CD14-positive monocyte (primary cell): ENCODE results near the gene SMG7. TPM values are rescaled to one million over a fixed set of nuclear protein-coding genes. Genes with fewer than 3 reads are reported as not detected.
A peak's percentile ranks its signal among the peaks of the same experiment; 100 is the strongest.

Experiments
- DNase-seq, 3 donors: peaks; one replicate each; pipeline ENCODE4 v3.0.0-alpha.2; 2011 to 2022
- H2AFZ ChIP-seq: 2 replicates; pipeline ENCODE4 v1.6.0; 2012; ENCODE audit warnings: mild to moderate bottlenecking, low read depth, low read length, inconsistent platforms; ENCODE audit not compliant: insufficient read depth, poor library complexity, severe bottlenecking
- H3K27ac ChIP-seq, 2 donors: 1 replicate in 1 of 2; 2 replicates in 1 of 2; pipeline ENCODE4 v1.5.1; 2012 to 2013; ENCODE audit warnings: low read length in 2 of 2, control low read depth in 1 of 2, inconsistent platforms in 1 of 2, low read depth in 1 of 2, mild to moderate bottlenecking in 1 of 2
- H3K27me3 ChIP-seq, 2 donors: one replicate each; pipeline versions ENCODE4 v1.6.0 to v1.6.1; 2011 to 2013; ENCODE audit warnings: low read length in 2 of 2; ENCODE audit not compliant: control insufficient read depth in 2 of 2, insufficient read depth in 2 of 2
- H3K36me3 ChIP-seq, 2 donors: replicated peaks in 1 of 2; 1 replicate in 1 of 2; 2 replicates in 1 of 2; pipeline versions ENCODE4 v1.5.1 to v1.6.1; 2012 to 2013; ENCODE audit warnings: low read length in 2 of 2, control low read depth in 1 of 2, inconsistent platforms in 1 of 2, mild to moderate bottlenecking in 1 of 2; ENCODE audit not compliant: insufficient read depth in 2 of 2, control insufficient read depth in 1 of 2
- H3K4me1 ChIP-seq, 2 donors: 1 replicate in 1 of 2; 2 replicates in 1 of 2; pipeline versions ENCODE4 v1.5.1 to v1.6.1; 2012 to 2013; ENCODE audit warnings: low read length in 2 of 2, control low read depth in 1 of 2, inconsistent platforms in 1 of 2, mild to moderate bottlenecking in 1 of 2, moderate library complexity in 1 of 2; ENCODE audit not compliant: insufficient read depth in 2 of 2, control insufficient read depth in 1 of 2
- H3K4me2 ChIP-seq: replicated peaks from 2 replicates; pipeline ENCODE3; 2012; ENCODE audit warnings: low read length, moderate library complexity, mild to moderate bottlenecking; ENCODE audit not compliant: poor library complexity, severe bottlenecking; ENCODE audit errors: extremely low read depth
- H3K4me3 ChIP-seq, 3 experiments: fragments of 200-600 bp in 1 of 3; sonication (generic) in 1 of 3; replicated peaks in 1 of 3; 1 replicate in 2 of 3; 2 replicates in 1 of 3; pipeline ENCODE4 v1.5.1; 2011 to 2013; ENCODE audit warnings: low read length in 3 of 3, mild to moderate bottlenecking in 3 of 3, control low read depth in 2 of 3, low read depth in 2 of 3, inconsistent platforms in 1 of 3, moderate library complexity in 1 of 3
- H3K79me2 ChIP-seq: 2 replicates; pipeline ENCODE4 v1.6.0; 2012; ENCODE audit warnings: mild to moderate bottlenecking, control low read depth, inconsistent platforms, low read length, moderate library complexity; ENCODE audit not compliant: insufficient read depth
- H3K9ac ChIP-seq: 2 replicates; pipeline ENCODE4 v1.6.0; 2017; ENCODE audit warnings: low read length, mild to moderate bottlenecking; ENCODE audit not compliant: insufficient read depth, poor library complexity, severe bottlenecking
- H3K9me3 ChIP-seq, 2 donors: replicated peaks in 1 of 2; 1 replicate in 1 of 2; 2 replicates in 1 of 2; pipeline versions ENCODE4 v1.5.1 to v1.6.1; 2012 to 2013; ENCODE audit warnings: low read length in 2 of 2, control low read depth in 1 of 2; ENCODE audit not compliant: control insufficient read depth in 1 of 2, insufficient read depth in 1 of 2
- H4K20me1 ChIP-seq: 2 replicates; pipeline ENCODE4 v1.6.0; 2012; ENCODE audit warnings: mild to moderate bottlenecking, low read length, control low read depth, moderate library complexity; ENCODE audit not compliant: insufficient read depth
- H3K27ac Mint-ChIP-seq, 7 donors: one replicate each; pipeline ENCODE4 v1.8.0; 2020; ENCODE audit warnings: mild to moderate bottlenecking in 7 of 7, mixed read lengths in 7 of 7, moderate library complexity in 6 of 7, inconsistent platforms in 2 of 7
- H3K27me3 Mint-ChIP-seq, 3 donors: one replicate each; pipeline ENCODE4 v1.8.0; 2021 to 2022; ENCODE audit warnings: low read depth in 3 of 3, mild to moderate bottlenecking in 3 of 3, mixed read lengths in 3 of 3, moderate library complexity in 3 of 3, inconsistent platforms in 1 of 3
- H3K36me3 Mint-ChIP-seq, 2 donors: one replicate each; pipeline ENCODE4 v1.8.0; 2020; ENCODE audit warnings: mixed read lengths in 2 of 2, inconsistent platforms in 1 of 2, mild to moderate bottlenecking in 1 of 2
- H3K4me1 Mint-ChIP-seq: one replicate; pipeline ENCODE4 v1.8.0; 2020; ENCODE audit warnings: mild to moderate bottlenecking, mixed read lengths
- H3K4me3 Mint-ChIP-seq, 2 donors: one replicate each; pipeline ENCODE4 v1.8.0; 2020; ENCODE audit warnings: mild to moderate bottlenecking in 2 of 2, mixed read lengths in 2 of 2, moderate library complexity in 1 of 2
- H3K9me3 Mint-ChIP-seq, 7 donors: one replicate each; pipeline ENCODE4 v1.8.0; 2020 to 2022; ENCODE audit warnings: mixed read lengths in 7 of 7, mild to moderate bottlenecking in 6 of 7, moderate library complexity in 6 of 7, inconsistent platforms in 2 of 7
- WGBS: methylation state at CpG from one replicate; pipeline ENCODE4 v1.1.5; 2013; ENCODE audit warnings: missing lambda C conversion rate; ENCODE audit not compliant: insufficient coverage; 5-methylcytosine and 5-hydroxymethylcytosine counted together
- intact Hi-C, 2 donors: fragments of 100-400 bp; cut with micrococcal nuclease; formaldehyde crosslinking; loops; one replicate each; pipeline versions ENCODE4 v1.15.0 to v1.15.1; 2023
- polyA plus RNA-seq, 3 donors: library from polyadenylated mRNA; depleted of rRNA in 1 of 3; unstranded in 2 of 3; stranded (reverse) in 1 of 3; fragments of 300-500 nt in 2 of 3; fragments of >200 nt in 1 of 3; fragmentation: Illumina TruSeq in 2 of 3; gene quantifications; 1 replicate in 2 of 3; 2 replicates in 1 of 3; pipeline ENCODE4 v1.2.3, GENCODE V29; 2012 to 2021
- TF ChIP-seq, protein P1 (sequence below): fragments of 200-600 bp; IDR thresholded peaks from one replicate; pipeline ENCODE4 v1.8.0; 2022; ENCODE audit warnings: antibody characterized with exemption, mild to moderate bottlenecking

SMG7 gene
- polyA plus RNA-seq, 3 donors = 11.5 to 31.3 (median 19.4) TPM

DNA sequence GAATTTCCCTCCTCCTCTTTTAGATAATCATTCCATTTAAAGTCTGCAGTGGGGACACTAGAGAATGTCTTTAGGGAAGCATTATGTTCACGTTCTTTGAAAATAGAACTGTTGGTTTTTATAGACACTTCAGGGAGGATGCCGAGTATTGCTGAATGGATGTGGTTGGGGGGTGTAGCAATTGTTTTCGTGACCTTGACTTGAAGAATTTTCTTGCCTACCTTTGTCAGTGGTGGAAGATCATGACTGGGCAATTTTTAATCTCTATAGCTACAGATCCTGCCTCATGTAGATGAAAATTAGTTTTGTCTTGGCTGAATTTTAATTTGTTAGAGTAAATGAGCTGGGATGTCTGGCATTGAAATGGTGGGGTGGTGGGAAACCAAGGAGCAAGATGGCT, 3.8 kb downstream of the SMG7 start:
- Mint-ChIP-seq H3K4me1 (peaks cover 50% of the 10 kb centered on the region), H3K27me3 (peaks cover 0 to 4% (median 2%) of the 10 kb centered on the region in 3 donors), H3K4me3 (no peak overlapping the region), H3K36me3 (peaks cover 0 to 5% of the 10 kb centered on the region in 2 donors), H3K9me3 (no peaks in the 10 kb centered on the region), H3K27ac (no peak overlapping the region)
- intact Hi-C loops = loop anchor here (10.0 kb wide), 2 partner anchors 89 to 1279 kb away; partner anchors contain the start of gene EDEM3 (in 1 of the 2)
- Histone ChIP-seq H3K79me2 (peaks cover 88% of the 10 kb centered on the region), H3K27me3 (no peaks in the 10 kb centered on the region), H3K4me3 (no peak overlapping the region), H3K4me1 (peaks cover 43 to 85% of the 10 kb centered on the region in 2 donors), H4K20me1 (peaks cover 82% of the 10 kb centered on the region), H3K4me2 (no peak overlapping the region), H3K9ac (no peak overlapping the region), H3K9me3 (no peaks in the 10 kb centered on the region), H2AFZ (no peak overlapping the region), H3K36me3 (peaks cover 0 to 7% of the 10 kb centered on the region in 2 donors), H3K27ac (peak overlapping the region in 1 of 2 donors; percentile 49)
- DNase-seq = no peak
- WGBS = 8% methylated on average over 2 of the region's 3 CpGs
- TF ChIP-seq, protein P1, sequence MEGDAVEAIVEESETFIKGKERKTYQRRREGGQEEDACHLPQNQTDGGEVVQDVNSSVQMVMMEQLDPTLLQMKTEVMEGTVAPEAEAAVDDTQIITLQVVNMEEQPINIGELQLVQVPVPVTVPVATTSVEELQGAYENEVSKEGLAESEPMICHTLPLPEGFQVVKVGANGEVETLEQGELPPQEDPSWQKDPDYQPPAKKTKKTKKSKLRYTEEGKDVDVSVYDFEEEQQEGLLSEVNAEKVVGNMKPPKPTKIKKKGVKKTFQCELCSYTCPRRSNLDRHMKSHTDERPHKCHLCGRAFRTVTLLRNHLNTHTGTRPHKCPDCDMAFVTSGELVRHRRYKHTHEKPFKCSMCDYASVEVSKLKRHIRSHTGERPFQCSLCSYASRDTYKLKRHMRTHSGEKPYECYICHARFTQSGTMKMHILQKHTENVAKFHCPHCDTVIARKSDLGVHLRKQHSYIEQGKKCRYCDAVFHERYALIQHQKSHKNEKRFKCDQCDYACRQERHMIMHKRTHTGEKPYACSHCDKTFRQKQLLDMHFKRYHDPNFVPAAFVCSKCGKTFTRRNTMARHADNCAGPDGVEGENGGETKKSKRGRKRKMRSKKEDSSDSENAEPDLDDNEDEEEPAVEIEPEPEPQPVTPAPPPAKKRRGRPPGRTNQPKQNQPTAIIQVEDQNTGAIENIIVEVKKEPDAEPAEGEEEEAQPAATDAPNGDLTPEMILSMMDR = no peak

DNA sequence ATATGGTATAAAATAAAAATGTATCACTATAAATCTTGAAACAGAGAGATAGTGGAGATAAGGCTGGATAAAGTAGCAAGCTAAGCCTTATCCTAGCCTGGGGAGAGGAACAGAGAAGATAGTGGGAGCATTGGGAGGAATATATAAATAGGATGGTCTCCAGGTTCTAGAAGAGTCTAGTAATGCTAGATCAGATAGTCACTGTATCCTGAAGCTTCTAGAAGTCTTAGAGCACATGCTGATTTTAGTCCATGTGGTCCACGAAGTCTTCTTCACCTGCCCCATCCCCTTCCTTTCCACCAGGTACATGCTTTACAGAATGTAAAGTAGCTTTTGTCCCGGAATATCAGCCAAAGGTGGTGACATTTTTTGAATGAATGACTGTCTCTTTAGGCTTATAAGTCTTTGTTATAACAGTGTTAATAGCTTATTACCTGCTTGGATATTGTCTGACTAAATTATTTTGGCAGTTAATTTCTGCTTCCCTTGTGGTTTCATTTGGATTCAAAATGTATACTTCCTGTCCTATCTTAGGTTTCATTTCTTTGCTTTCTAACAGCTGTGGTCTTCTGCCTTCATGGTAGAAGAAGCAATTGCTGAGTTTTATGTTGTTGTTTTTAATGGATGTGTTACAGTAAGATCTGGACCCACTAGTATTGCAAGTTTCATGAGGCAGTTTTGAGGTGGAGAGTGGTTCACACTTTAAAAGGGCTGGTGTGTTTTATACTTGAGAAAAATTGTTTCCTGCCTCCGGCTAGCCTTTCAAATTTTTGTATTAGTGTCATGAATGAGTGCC, 5.9 kb downstream of the SMG7 start:
- peaks cover 100% of the 10 kb centered on the region for H4K20me1 ChIP-seq

More for the DNA sequence above, 5.9 kb downstream of the SMG7 start:
- H2AFZ ChIP-seq = no peak overlapping the region
- peak overlapping the region; percentile 26 for H3K4me2 ChIP-seq
- peaks cover 0 to 7% of the 10 kb centered on the region in 2 donors for H3K36me3 ChIP-seq
- H3K9me3 ChIP-seq = no peaks in the 10 kb centered on the region
- DNase-seq = no peak
- H3K9me3 Mint-ChIP-seq = no peaks in the 10 kb centered on the region
- H3K4me3 Mint-ChIP-seq = peak overlapping the region in 1 of 2 donors; percentile 64
- intact Hi-C loops = loop anchor here (10.0 kb wide), 2 partner anchors 87 to 1277 kb away; partner anchors contain the start of gene EDEM3 (in 1 of the 2)
- peak overlapping the region in 6 of 7 donors; percentile 30 to 88 (median 70) for H3K27ac Mint-ChIP-seq
- peak overlapping the region in 1 of 2 donors; percentile 63 for H3K27ac ChIP-seq
- WGBS = no CpG with 5 or more reads among the region's 3 CpGs
- H3K79me2 ChIP-seq = peaks cover 100% of the 10 kb centered on the region
- no peaks in the 10 kb centered on the region for H3K27me3 Mint-ChIP-seq
- TF ChIP-seq, protein P1 = no peak
- peaks cover 52 to 89% of the 10 kb centered on the region in 2 donors for H3K4me1 ChIP-seq
- peaks cover 64% of the 10 kb centered on the region for H3K4me1 Mint-ChIP-seq
- peaks cover 0 to 10% of the 10 kb centered on the region in 2 donors for H3K36me3 Mint-ChIP-seq
- peak overlapping the region in 1 of 3 experiments; percentile 14 for H3K4me3 ChIP-seq
- no peaks in the 10 kb centered on the region for H3K27me3 ChIP-seq
- H3K9ac ChIP-seq = no peak overlapping the region
